HG03108 (cell line): ENCODE data around the gene OTOF.

Experiments
- ATAC-seq: cut with Tn5 transposase; IDR thresholded peaks from one replicate; pipeline ENCODE4 v1.9.1; 2021; ENCODE audit warnings: moderate library complexity; ENCODE audit not compliant: unreplicated experiment

OTOF gene

DNA sequence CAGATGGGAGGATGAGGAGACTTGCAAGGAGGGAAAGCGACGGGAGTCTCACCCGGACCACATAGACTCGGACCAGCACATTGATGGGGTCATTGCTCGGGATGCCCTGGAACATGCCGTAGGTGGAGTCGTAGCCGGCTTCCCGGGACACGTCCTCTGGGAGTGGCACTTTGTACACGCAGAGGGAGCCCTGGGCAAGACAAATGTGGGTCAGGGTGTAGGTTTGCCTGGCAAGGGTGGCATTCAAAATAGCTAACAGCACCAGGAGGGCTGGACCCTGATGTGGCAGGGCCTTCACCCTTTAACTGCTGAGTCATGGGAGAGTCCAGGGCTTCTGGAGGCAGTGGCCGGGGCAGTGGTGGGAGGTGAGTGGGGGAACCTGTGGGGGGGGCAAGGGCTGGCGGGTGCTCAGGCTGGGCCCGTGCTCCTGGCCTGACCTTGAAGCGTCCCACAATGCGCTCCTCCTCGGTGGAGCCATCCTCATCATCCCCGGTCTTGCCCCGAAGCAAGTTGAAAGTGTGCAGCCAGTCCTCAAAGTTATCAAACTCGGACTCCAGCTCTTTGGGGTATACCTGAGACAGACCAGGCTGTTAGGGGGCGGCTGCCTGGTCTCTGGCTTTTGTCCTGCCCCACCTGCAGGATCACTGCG, 11.1 kb downstream of the OTOF start:
- no peak for ATAC-seq

DNA sequence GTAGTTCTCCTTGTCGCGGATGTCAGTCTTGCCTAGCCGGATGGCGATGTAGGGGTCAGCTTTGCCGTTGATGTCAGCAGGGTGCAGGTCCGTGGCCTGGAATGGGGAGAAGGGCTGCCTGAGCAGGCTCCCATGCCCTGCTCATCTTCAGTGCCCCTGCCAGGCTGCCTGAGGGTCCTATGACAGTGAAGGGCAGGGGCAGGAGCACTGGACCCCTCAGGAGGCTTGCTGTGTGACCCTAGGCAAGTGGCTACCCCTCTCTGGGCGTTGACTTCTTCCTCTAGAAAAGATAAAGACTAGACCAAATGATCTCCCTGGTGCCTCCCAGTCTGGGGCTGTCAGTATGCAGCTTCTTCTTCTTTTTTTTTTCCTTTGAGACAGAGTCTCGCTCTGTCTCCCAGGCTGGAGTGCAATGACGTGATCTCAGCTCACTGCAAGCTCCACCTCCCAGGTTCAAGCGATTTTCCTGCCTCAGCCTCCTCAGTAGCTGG, 11.9 kb downstream of the OTOF start:
- no peak for ATAC-seq

- ATAC-seq = no peak
These were observed 12.5 kb downstream of the OTOF start for GRCh38 chr2:26465266-26465925.

DNA sequence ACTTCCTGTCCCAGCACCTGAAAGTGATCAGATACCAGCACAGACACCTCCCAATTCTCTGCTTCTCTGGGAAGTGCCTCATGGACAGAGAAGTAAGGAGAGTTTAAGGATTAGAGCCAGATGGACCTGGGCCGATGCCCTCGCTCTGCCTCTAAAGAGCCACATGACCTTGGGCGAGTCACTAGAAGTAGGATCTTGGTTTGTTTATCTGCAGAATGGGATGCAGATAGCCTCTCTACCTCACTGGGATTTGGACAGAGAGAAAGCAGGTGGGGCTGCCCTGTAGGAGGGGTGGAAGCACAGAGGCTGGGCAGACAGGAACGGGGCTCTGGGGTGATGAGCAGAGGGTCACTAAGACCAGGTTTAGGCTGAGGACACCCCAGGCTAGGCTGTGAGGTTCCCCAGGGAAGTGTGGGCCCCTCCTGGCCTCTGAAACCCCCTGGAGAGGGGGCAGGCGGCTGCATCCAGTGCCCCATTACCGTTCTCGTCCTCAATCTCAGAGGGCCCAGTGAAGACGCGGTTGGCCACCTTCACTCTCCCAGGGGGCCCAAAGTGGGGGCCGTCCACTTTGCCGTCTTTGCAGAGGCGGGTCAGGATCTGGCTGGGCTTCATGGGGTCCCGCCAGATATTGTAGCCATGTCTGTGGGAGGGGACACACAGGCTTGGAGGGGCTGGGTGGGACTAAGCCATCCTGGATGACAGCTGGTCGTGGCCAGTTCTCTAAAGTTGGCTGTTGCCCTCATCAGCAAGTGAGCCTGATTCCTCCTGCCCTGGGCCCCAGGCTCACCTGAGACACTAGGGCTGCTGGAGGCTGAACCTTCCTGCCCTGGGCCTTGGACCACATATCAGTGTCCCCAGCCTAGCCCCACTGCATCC, 13.3 kb downstream of the OTOF start:
- ATAC-seq = no peak

DNA sequence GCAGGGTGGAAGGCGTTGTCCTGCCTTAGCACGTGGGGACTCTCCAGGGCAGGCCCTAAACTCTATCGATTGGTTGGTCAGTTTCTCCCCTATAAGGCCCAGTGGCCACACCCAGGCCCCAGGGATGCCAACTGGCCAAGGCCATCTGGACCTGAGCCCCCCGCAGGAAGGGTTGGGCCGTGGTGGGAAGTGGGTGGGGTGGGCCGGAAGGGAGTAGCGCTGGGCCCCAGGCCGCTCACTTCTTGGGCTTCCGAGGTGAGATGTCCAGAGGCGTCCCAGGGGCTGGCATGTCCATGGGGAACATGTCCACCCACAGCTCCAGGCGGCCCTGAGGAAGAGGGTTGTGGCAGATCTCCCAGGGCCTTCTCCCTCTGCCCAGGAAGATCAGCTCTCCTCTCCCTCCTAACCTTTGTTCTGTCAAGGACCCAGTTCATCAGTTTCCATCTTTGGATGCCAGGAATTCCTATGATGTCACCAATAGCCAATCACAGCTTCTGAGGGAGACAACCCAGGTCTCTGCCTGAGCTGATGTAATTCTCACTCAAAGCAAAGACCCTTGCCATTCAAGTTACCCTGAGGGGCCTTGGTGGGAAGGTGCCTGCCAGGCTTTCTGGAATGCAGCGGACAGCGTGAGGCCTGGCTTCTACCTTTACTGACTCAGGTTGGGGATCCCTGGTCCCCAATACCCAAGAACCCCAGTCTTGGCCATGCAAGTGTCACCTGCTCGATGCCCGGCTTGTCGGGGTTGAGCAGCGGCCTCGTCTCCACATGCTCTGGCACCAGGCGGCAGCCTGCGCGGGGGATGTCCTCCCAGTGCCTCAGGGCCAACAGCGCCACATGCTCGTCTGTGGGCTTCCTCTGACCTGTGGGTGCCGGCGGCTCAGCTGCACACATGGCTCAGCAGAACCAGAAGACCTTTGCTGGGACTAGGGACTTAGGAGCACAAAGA, 14.4 kb downstream of the OTOF start:
- no peak for ATAC-seq

DNA sequence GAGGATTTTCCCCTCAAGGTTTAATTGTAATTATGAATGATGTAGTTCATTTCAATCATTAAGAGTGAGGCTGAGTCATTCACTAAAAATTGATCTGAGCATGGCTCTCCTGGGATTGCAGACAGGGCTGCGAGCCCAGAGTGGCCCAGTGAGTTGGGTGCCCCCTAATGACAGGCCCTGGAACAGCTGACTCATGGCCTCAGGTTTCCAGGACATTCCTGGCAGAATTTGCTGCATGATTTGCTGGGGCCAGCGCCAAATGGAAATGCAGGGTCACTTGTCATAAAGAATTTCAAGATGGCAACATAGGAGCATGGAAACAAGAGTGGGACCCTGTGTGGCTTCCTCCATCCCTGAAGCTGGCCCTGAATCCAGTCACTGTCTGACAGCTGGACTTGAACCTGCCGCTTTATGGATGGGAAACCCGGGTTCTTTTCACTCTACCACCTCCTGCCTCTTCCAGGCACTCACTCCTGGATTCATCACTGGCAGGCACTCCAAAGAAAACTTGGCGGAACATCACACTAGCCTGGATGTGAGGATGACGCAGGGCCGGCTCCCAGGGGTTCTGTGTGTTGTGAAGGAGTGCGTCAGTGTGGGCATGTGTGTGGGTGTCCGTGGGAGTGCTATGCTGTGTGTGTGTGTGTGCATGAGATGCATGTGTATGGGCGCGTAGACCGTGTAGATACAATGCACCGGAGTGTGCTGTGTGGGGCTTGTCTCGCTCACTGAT, 15.2 kb downstream of the OTOF start:
- no peak for ATAC-seq

DNA sequence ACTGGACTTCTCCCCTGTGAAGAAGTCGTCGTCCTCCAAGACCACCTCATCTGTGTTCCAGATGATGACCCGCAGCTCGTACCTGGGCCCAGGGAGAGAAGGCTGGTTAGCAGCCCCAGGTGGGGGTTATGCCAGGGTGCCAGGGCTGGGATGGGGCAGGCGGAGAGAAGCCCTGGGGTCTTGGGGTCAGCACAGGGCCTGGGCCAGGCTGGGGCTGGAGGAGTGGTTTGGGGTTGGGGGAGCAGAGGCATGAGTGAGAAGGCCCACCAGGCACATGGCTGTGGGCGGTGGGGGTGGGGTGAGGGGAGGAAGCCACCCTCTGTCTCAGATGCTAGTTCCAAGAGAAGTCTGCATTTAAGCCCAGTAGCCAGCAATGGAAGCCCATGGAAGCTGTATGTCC, 15.8 kb downstream of the OTOF start:
- ATAC-seq = no peak

- no peak for ATAC-seq
These were observed 16.3 kb downstream of the OTOF start for GRCh38 chr2:26461601-26462023.

- ATAC-seq = no peak
These were observed 17.3 kb downstream of the OTOF start for GRCh38 chr2:26460613-26461031.

- no peak for ATAC-seq
These were observed 17.8 kb downstream of the OTOF start for GRCh38 chr2:26459991-26460612.

DNA sequence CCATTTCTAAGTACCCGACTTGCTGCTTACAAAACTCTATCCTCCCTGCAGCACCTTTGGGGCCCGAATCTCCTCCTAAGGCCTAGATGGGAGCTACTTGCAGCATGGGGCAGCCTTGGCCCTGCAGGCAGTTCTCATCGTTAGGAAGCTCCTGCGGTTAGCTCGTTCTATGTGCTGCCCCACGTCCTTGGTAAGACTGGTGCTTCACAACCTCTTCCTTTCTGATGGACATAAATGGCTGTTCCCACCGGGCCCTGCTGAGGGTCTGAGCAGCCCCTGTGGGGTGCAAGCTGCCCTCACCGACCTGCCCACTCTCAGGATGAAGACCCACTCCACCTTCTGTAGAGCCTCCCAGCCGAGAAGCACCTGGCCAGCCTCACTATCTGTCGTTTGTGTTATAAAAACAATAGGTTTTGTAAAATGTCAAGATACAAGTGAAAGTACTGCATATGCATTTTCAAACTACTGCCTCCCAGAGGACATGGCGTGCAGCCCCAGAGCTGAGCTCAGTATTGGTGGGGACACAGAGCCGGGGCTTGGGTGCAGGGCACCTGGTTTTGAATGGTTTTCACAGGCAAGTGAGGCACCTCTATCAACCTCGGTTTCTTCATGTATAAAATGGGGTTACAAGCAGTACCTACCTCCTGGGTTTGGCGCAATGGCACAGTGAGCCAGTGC, 19.4 kb downstream of the OTOF start:
- no peak for ATAC-seq

- no peak for ATAC-seq
These were observed 20.1 kb downstream of the OTOF start for GRCh38 chr2:26457695-26458364.

DNA sequence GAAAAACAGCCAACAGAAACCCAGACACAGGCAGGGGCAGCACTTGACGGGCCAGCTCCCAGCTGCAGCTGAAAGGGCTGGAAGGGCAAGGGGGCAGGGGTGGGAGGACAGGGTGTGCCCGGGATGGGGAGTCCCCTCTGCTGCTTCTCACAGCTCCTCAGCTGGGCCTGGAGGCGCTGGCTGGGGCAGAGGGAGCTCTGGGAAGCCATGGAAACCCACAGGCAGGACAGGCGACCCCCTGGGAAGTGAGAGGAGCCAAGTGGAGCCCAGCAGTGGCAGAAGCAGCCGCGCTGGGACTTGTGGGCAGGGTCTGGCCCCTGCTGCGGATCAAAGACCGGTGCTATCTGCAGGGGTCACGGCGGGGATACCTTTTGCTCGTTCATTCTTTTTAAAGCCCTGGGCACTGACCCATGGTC, 20.7 kb downstream of the OTOF start:
- ATAC-seq = no peak

DNA sequence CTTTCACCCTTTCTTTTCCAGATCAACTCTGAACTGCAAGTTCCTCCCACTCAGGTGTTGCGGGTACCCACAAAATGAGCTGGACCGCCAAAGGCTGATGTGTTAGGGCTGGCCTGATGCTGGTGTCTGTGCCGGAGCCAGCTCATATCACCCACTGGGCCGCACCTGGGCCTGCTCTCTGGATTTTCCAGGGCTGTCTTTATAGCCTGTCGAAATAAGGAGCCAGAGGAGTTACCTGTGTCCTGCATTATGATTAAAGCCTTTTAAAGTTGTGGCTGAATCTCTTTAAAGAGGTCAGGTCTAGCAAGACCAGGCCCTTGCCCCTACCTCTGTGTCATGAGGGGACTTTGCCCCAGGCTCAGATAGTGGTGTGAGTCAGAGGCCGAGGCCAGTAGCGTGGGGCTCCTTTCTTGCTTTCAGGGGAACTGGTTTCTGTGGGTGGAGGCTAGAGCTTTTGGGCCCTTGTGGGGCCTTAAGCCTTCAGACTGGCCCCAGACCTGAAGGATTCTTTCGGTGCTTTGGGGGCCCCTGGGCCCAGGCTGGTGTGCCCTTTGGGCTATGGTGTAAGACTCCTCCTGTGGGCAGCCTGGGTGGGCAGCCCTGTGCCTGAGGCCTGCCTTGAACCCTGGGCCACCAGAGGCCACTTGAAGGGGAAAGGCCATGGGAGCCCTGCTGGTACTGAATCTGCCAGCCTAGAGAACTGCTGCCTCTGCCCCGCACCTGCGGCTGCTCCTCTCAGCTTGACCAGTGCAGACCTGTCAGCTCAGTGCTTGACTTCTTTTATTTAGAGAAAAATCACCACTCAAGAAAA, 21.3 kb downstream of the OTOF start:
- ATAC-seq = no peak

- no peak for ATAC-seq
These were observed 22.1 kb downstream of the OTOF start for GRCh38 chr2:26455670-26456439.

- ATAC-seq = no peak
These were observed 22.8 kb downstream of the OTOF start for GRCh38 chr2:26455037-26455669.
